Upper lobe of left lung (tissue), 4 donors: ENCODE measurements around the gene LRP1.

Source experiments
- CTCF ChIP-seq, 6 experiments: fragments of 450-650 bp in 4 of 6; fragments of 200-600 bp in 2 of 6; sonication (generic) in 2 of 6; IDR thresholded peaks; one replicate each; pipeline ENCODE4 v1.5.1; 2016 to 2019; ENCODE audit warnings: antibody characterized with exemption in 6 of 6
- POLR2A ChIP-seq, 4 donors: fragments of 450-650 bp; IDR thresholded peaks; one replicate each; pipeline ENCODE4 v1.5.1; 2016 to 2017; ENCODE audit warnings: antibody characterized with exemption in 4 of 4, mild to moderate bottlenecking in 2 of 4
- POLR2AphosphoS5 ChIP-seq, 2 donors: sonication (generic); formaldehyde crosslinking; IDR thresholded peaks; one replicate each; pipeline ENCODE4 v1.5.1; 2017; ENCODE audit warnings: antibody characterized with exemption in 2 of 2

GRCh38 chr12:57078519-57079404 lies 49.5 kb upstream of the LRP1 start, which contains the start of gene NEMP1:
- TF ChIP-seq POLR2AphosphoS5 (IDR thresholded peaks at IDR 0.05) (peak; percentile 43 to 84), POLR2A (IDR thresholded peaks at IDR 0.05) (peak in 1 of 4 donors; percentile 58), CTCF (IDR thresholded peaks at IDR 0.05) (no peak)
